A549 (cell line): Measurements from ENCODE around the gene SMARCA1. TPM values are rescaled to one million over a fixed set of nuclear protein-coding genes. Genes with fewer than 3 reads are reported as not detected.
A peak's percentile ranks its signal among the peaks of the same experiment; 100 is the strongest.

Experiments used
- ATAC-seq, 2 experiments: fragments of 200-7000 bp in 1 of 2; fragments of >200 bp in 1 of 2; cut with Nextera tagmentation in 1 of 2; cut with Tn5 transposase in 1 of 2; 3 replicates each; pipeline versions ENCODE4 v1.8.0 to v1.9.1; 2018 to 2020; ENCODE audit warnings: mild to moderate bottlenecking in 1 of 2, moderate library complexity in 1 of 2
- CTCF ChIA-PET: fragments of 300-600 bp; sonication (Branson Sonifier 250); formaldehyde crosslinking; extraction: SDS; loops from one replicate; lab custom pipeline; 2021; ENCODE audit warnings: antibody characterized with exemption, inconsistent platforms; lab: Yijun Ruan, JAX
- POLR2A ChIA-PET: fragments of 350-600 bp; formaldehyde crosslinking; extraction: SDS; loops from one replicate; lab custom pipeline; 2021; ENCODE audit warnings: antibody characterized with exemption, inconsistent platforms; lab: Yijun Ruan, JAX
- DNase-seq, 2 experiments: peaks; one replicate each; pipeline versions ENCODE4 v3.0.0 to v3.0.0-alpha.2; 2011 to 2016; ENCODE audit warnings: low read depth in 1 of 2, low spot score in 1 of 2
- FAIRE-seq: peaks from 2 replicates; lab custom pipeline; 2011; peaks lifted over from hg19 to GRCh38; lab: Jason Lieb, UNC
- H3K27ac ChIP-seq, 2 experiments: fragments of >200 bp; sonication (Bioruptor Twin); formaldehyde crosslinking; 3 replicates each; pipeline ENCODE4 v1.5.1; 2016 to 2017
- H3K4me1 ChIP-seq: fragments of >200 bp; sonication (Bioruptor Twin); formaldehyde crosslinking; 3 replicates; pipeline ENCODE4 v1.6.1; 2016
- H3K4me2 ChIP-seq: fragments of >200 bp; sonication (Bioruptor Twin); formaldehyde crosslinking; 3 replicates; pipeline ENCODE4 v1.6.1; 2016
- H3K4me3 ChIP-seq: fragments of >200 bp; sonication (Bioruptor Twin); formaldehyde crosslinking; 3 replicates; pipeline ENCODE4 v1.5.1; 2016
- H3K9me3 ChIP-seq: fragments of >200 bp; sonication (Bioruptor Twin); formaldehyde crosslinking; 3 replicates; pipeline ENCODE4 v1.6.1; 2016
- CBX2 ChIP-seq: fragments of 200-600 bp; sonication (generic); IDR thresholded peaks from 2 replicates; pipeline ENCODE4 v1.6.1; 2016; ENCODE audit warnings: low read depth, mild to moderate bottlenecking, borderline replicate concordance
- CBX8 ChIP-seq: fragments of 200-600 bp; sonication (generic); IDR thresholded peaks from 2 replicates; pipeline ENCODE4 v1.6.1; 2016
- CEBPB ChIP-seq, 2 experiments: fragments of >200 bp in 1 of 2; sonication (Bioruptor Twin) in 1 of 2; formaldehyde crosslinking in 1 of 2; IDR thresholded peaks; 2 replicates each; pipeline ENCODE4 v1.6.1; 2012 to 2016
- CHD2 ChIP-seq: fragments of 150-350 bp; IDR thresholded peaks from 2 replicates; pipeline ENCODE4 v1.6.1; 2014; ENCODE audit warnings: low read length; ENCODE audit not compliant: partially characterized antibody
- CHD4 ChIP-seq: fragments of 200-600 bp; sonication (generic); IDR thresholded peaks from 2 replicates; pipeline ENCODE4 v1.6.1; 2016; ENCODE audit warnings: antibody characterized with exemption, mild to moderate bottlenecking, borderline replicate concordance
- EHF ChIP-seq: fragments of 250-450 bp; sonication (Bioruptor Pico); IDR thresholded peaks from 2 replicates; pipeline ENCODE4 v1.5.0; 2020; ENCODE audit warnings: mild to moderate bottlenecking
- EHMT2 ChIP-seq: fragments of 200-600 bp; sonication (generic); IDR thresholded peaks from 2 replicates; pipeline ENCODE4 v1.6.1; 2016; ENCODE audit warnings: antibody characterized with exemption, low read depth, mild to moderate bottlenecking, moderate library complexity
- FOSB ChIP-seq: fragments of 250-450 bp; sonication (Bioruptor Pico); IDR thresholded peaks from 2 replicates; pipeline ENCODE4 v1.5.0; 2020; ENCODE audit warnings: mild to moderate bottlenecking, moderate library complexity
- FOSL2 ChIP-seq, 2 experiments: fragments of 450-650 bp in 1 of 2; fragments of >200 bp in 1 of 2; sonication (Bioruptor Twin) in 1 of 2; formaldehyde crosslinking; IDR thresholded peaks; 2 replicates each; pipeline versions ENCODE4 v1.5.0 to v1.6.1; 2016 to 2020; ENCODE audit warnings: mild to moderate bottlenecking in 1 of 2, moderate library complexity in 1 of 2
- HES2 ChIP-seq: fragments of >200 bp; sonication (Bioruptor Twin); formaldehyde crosslinking; IDR thresholded peaks from 2 replicates; pipeline ENCODE4 v1.6.1; 2016
- HMGXB4 ChIP-seq: fragments of 250-450 bp; sonication (Bioruptor Pico); IDR thresholded peaks from 2 replicates; pipeline ENCODE4 v1.5.0; 2021; ENCODE audit warnings: mild to moderate bottlenecking, moderate library complexity, borderline replicate concordance
- HOXB5 ChIP-seq: fragments of 250-450 bp; sonication (Bioruptor Pico); IDR thresholded peaks from 2 replicates; pipeline ENCODE4 v1.5.0; 2020; ENCODE audit warnings: mild to moderate bottlenecking, moderate library complexity
- JUN ChIP-seq, 2 experiments: fragments of >200 bp; sonication (Bioruptor Twin); formaldehyde crosslinking; IDR thresholded peaks; 2 replicates in 1 of 2; 3 replicates in 1 of 2; pipeline ENCODE4 v1.6.1; 2016 to 2017
- KDM5A ChIP-seq: fragments of 200-600 bp; sonication (generic); IDR thresholded peaks from 2 replicates; pipeline ENCODE4 v1.6.1; 2016; ENCODE audit warnings: antibody characterized with exemption, mild to moderate bottlenecking
- MAFK ChIP-seq: fragments of 450-650 bp; IDR thresholded peaks from 2 replicates; pipeline ENCODE4 v1.6.1; 2014; ENCODE audit not compliant: partially characterized antibody
- MAZ ChIP-seq: fragments of 150-350 bp; IDR thresholded peaks from 2 replicates; pipeline ENCODE4 v1.6.1; 2014; ENCODE audit warnings: antibody characterized with exemption, low read depth, low read length, borderline replicate concordance
- NFE2L2 ChIP-seq: fragments of 150-350 bp; conservative IDR thresholded peaks from 2 replicates; pipeline ENCODE4 v1.6.1; 2014; ENCODE audit warnings: low read length
- NPAS2 ChIP-seq: fragments of 250-450 bp; sonication (Bioruptor Pico); IDR thresholded peaks from 2 replicates; pipeline ENCODE4 v1.8.0; 2022; ENCODE audit warnings: mild to moderate bottlenecking, moderate library complexity, borderline replicate concordance
- PBX3 ChIP-seq: IDR thresholded peaks from 2 replicates; pipeline ENCODE4 v1.6.1; 2012
- PHF8 ChIP-seq: fragments of 200-600 bp; sonication (generic); IDR thresholded peaks from 2 replicates; pipeline ENCODE4 v1.6.1; 2016; ENCODE audit warnings: low read depth, mild to moderate bottlenecking, antibody characterized with exemption, moderate library complexity, borderline replicate concordance
- POLR2A ChIP-seq: IDR thresholded peaks from 2 replicates; pipeline ENCODE4 v1.6.1; 2012; ENCODE audit warnings: mild to moderate bottlenecking, low read length
- REST ChIP-seq: fragments of 200-600 bp; sonication (generic); IDR thresholded peaks from 2 replicates; pipeline ENCODE4 v1.6.1; 2016; ENCODE audit warnings: antibody characterized with exemption, mild to moderate bottlenecking, moderate library complexity
- RNF2 ChIP-seq: fragments of 200-600 bp; sonication (generic); IDR thresholded peaks from 2 replicates; pipeline ENCODE4 v1.6.1; 2016; ENCODE audit warnings: low read depth, mild to moderate bottlenecking, antibody characterized with exemption, moderate library complexity, borderline replicate concordance
- TP53 ChIP-seq: fragments of 250-450 bp; sonication (Bioruptor Pico); IDR thresholded peaks from 2 replicates; pipeline ENCODE4 v1.5.0; 2021; ENCODE audit warnings: mild to moderate bottlenecking, moderate library complexity
- WGBS: methylation state at CpG from one replicate; pipeline ENCODE4 v1.1.6; 2017; ENCODE audit errors: missing lambda C conversion rate; 5-methylcytosine and 5-hydroxymethylcytosine counted together
- polyA plus RNA-seq, 4 experiments: library from polyadenylated mRNA; depleted of rRNA in 3 of 4; stranded (reverse); fragments of >200 nt; fragmentation: RNase III in 1 of 4; extraction: RNeasy Plus Mini Kit Qiagen cat#74134 plus additional on column Dnase treatment in 1 of 4; gene quantifications; 2 replicates in 3 of 4; 3 replicates in 1 of 4; pipeline ENCODE4 v1.2.3, GENCODE V29; 2011 to 2017
- TF ChIP-seq, protein P1 (sequence below): fragments of >200 bp; sonication (Bioruptor Twin); formaldehyde crosslinking; IDR thresholded peaks from 3 replicates; pipeline ENCODE4 v1.6.1; 2016
- TF ChIP-seq, protein P2 (sequence below): fragments of >200 bp; sonication (Bioruptor Twin); formaldehyde crosslinking; IDR thresholded peaks from 3 replicates; pipeline ENCODE4 v1.5.1; 2016

SMARCA1 gene
- polyA plus RNA-seq, 2 of the 4 experiments (the other 2 are of a cell fraction), result 72.4 to 77.2 TPM

DNA sequence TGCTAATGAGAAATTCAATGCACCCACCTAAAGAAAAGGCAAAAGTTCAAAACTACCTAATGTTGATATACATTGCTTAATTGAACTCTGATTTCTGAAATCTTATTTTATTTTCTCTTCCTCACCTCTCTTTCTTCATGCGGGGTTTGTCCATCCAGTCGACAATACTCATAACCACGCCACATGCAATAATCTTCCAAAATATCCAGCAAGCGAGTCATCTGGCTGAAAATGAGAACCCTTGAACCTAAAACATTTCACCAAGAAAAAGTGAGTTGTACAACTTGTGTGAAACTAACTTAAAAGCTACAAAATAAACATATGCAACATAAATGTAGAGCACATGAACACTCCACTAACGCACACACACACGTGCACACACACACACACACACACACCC, 26.7 kb downstream of the SMARCA1 start:
- Histone ChIP-seq H3K4me3 (no peak overlapping the region), H3K9me3 (no peaks in the 10 kb centered on the region), H3K4me1 (peaks cover 17% of the 10 kb centered on the region), H3K4me2 (peak overlapping the region; percentile 14; the same call in 1 of the 3 replicates), H3K27ac (no peak overlapping the region)
- DNase-seq (no peak), FAIRE-seq (no peak), ATAC-seq (no peak)
- ChIA-PET POLR2A (no interaction called here), CTCF (no interaction called here)
- no peak for TF ChIP-seq CHD2
- TF ChIP-seq TP53 (CRISPR knock-in tag), result no peak
- TF ChIP-seq, protein P1, sequence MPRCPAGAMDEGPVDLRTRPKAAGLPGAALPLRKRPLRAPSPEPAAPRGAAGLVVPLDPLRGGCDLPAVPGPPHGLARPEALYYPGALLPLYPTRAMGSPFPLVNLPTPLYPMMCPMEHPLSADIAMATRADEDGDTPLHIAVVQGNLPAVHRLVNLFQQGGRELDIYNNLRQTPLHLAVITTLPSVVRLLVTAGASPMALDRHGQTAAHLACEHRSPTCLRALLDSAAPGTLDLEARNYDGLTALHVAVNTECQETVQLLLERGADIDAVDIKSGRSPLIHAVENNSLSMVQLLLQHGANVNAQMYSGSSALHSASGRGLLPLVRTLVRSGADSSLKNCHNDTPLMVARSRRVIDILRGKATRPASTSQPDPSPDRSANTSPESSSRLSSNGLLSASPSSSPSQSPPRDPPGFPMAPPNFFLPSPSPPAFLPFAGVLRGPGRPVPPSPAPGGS, result no peak
- TF ChIP-seq PBX3, result no peak
- TF ChIP-seq NFE2L2, result no peak
- TF ChIP-seq EHF (CRISPR knock-in tag), result no peak
- TF ChIP-seq EHMT2, result no peak
- no peak for TF ChIP-seq CBX2
- TF ChIP-seq MAZ, result no peak
- TF ChIP-seq HOXB5 (CRISPR knock-in tag), result no peak
- no peak for TF ChIP-seq HES2
- TF ChIP-seq NPAS2, result no peak
- TF ChIP-seq KDM5A, result no peak
- TF ChIP-seq CEBPB (IDR thresholded peaks at IDR 0.05), result no peak
- TF ChIP-seq POLR2A, result no peak
- no peak for TF ChIP-seq CHD4
- TF ChIP-seq, protein P2, sequence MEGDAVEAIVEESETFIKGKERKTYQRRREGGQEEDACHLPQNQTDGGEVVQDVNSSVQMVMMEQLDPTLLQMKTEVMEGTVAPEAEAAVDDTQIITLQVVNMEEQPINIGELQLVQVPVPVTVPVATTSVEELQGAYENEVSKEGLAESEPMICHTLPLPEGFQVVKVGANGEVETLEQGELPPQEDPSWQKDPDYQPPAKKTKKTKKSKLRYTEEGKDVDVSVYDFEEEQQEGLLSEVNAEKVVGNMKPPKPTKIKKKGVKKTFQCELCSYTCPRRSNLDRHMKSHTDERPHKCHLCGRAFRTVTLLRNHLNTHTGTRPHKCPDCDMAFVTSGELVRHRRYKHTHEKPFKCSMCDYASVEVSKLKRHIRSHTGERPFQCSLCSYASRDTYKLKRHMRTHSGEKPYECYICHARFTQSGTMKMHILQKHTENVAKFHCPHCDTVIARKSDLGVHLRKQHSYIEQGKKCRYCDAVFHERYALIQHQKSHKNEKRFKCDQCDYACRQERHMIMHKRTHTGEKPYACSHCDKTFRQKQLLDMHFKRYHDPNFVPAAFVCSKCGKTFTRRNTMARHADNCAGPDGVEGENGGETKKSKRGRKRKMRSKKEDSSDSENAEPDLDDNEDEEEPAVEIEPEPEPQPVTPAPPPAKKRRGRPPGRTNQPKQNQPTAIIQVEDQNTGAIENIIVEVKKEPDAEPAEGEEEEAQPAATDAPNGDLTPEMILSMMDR, result no peak
- no peak for TF ChIP-seq MAFK
- no peak for TF ChIP-seq FOSB (CRISPR knock-in tag)
- WGBS, result 82% methylated on average over 6 of the region's 6 CpGs

GRCh38 chrX:129495900-129496299, 27.4 kb downstream of the SMARCA1 start:
- ChIA-PET CTCF (no interaction called here), POLR2A (no interaction called here)
- FAIRE-seq, result no peak
- DNase-seq, result no peak
- whole genome bisulfite sequencing, result 84% methylated on average over 5 of the region's 5 CpGs
- Histone ChIP-seq H3K4me2 (no peak overlapping the region), H3K27ac (no peak overlapping the region), H3K4me1 (peaks cover 17% of the 10 kb centered on the region), H3K4me3 (no peak overlapping the region), H3K9me3 (no peaks in the 10 kb centered on the region)
- ATAC-seq, result no peak; a peak in 1 of 6 replicates
- TF ChIP-seq CHD2, result no peak
- TF ChIP-seq RNF2, result no peak
- no peak for TF ChIP-seq CBX8
- TF ChIP-seq PHF8, result no peak
- TF ChIP-seq NPAS2, result no peak
- TF ChIP-seq POLR2A, result no peak
- no peak for TF ChIP-seq REST
- TF ChIP-seq FOSL2 (IDR thresholded peaks at IDR 0.05), result no peak
- TF ChIP-seq FOSL2 (CRISPR knock-in tag; IDR thresholded peaks at IDR 0.05), result no peak
- no peak for TF ChIP-seq CEBPB (IDR thresholded peaks at IDR 0.05)
- TF ChIP-seq HMGXB4 (CRISPR knock-in tag), result no peak
- TF ChIP-seq JUN (IDR thresholded peaks at IDR 0.05), result no peak
- no peak for TF ChIP-seq KDM5A
